ENCODE results near the gene FOSL2.

DNA sequence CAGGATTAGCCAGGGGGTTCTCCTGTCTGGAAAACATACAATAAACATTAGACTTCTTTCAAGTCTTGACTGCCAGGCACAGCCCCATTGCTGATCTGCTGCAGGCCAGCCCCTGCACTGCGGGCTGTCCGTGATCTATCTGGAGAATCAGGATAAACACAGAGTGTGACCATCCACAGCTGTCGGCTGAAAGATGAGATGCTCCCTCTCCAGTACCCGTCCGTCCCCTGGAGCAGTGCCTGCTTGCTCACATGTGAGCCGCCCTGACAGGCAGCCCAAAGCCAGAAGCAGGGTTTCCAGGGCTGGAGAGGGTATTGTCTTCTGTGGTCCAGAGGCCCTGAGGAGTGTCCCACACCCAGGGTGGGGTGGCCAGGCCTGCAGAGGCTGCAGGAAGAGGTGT is 46.1 kb upstream of the FOSL2 start:
- TF ChIP-seq, protein P1, sequence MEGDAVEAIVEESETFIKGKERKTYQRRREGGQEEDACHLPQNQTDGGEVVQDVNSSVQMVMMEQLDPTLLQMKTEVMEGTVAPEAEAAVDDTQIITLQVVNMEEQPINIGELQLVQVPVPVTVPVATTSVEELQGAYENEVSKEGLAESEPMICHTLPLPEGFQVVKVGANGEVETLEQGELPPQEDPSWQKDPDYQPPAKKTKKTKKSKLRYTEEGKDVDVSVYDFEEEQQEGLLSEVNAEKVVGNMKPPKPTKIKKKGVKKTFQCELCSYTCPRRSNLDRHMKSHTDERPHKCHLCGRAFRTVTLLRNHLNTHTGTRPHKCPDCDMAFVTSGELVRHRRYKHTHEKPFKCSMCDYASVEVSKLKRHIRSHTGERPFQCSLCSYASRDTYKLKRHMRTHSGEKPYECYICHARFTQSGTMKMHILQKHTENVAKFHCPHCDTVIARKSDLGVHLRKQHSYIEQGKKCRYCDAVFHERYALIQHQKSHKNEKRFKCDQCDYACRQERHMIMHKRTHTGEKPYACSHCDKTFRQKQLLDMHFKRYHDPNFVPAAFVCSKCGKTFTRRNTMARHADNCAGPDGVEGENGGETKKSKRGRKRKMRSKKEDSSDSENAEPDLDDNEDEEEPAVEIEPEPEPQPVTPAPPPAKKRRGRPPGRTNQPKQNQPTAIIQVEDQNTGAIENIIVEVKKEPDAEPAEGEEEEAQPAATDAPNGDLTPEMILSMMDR (IDR thresholded peaks at IDR 0.05): no peak
- no peak for TF ChIP-seq POLR2A (IDR thresholded peaks at IDR 0.05)

All from vagina (tissue), 2 donors.